Skeletal muscle tissue (tissue), 4 donors: ENCODE data around the gene IRGC. TPM values are rescaled to one million over a fixed set of nuclear protein-coding genes. Genes with fewer than 3 reads are reported as not detected.
"Not testable (repeated sequence)": the region's sequence is repeated elsewhere in the genome, so short reads cannot be mapped to it uniquely, and the experiment has no call there.

Experiments used
- H3K27ac ChIP-seq: one replicate; pipeline ENCODE4 v1.7.0; 2013; ENCODE audit warnings: mild to moderate bottlenecking, low read depth, low read length, inconsistent platforms
- H3K27me3 ChIP-seq, 3 donors: one replicate each; pipeline ENCODE4 v1.7.0; 2013; ENCODE audit warnings: low read length in 3 of 3; ENCODE audit not compliant: control insufficient read depth in 3 of 3, insufficient read depth in 3 of 3
- H3K36me3 ChIP-seq, 3 donors: one replicate each; pipeline ENCODE4 v1.7.0; 2013; ENCODE audit warnings: low read length in 3 of 3; ENCODE audit not compliant: control insufficient read depth in 3 of 3, insufficient read depth in 3 of 3
- H3K4me1 ChIP-seq, 3 donors: one replicate each; pipeline ENCODE4 v1.7.0; 2013; ENCODE audit warnings: low read length in 3 of 3, mild to moderate bottlenecking in 3 of 3; ENCODE audit not compliant: control insufficient read depth in 3 of 3, insufficient read depth in 3 of 3
- H3K4me3 ChIP-seq, 3 donors: one replicate each; pipeline ENCODE4 v1.7.0; 2013; ENCODE audit warnings: low read length in 3 of 3
- H3K9ac ChIP-seq, 3 donors: one replicate each; pipeline ENCODE4 v1.7.0; 2013; ENCODE audit warnings: low read length in 3 of 3, mild to moderate bottlenecking in 3 of 3, moderate library complexity in 2 of 3, low read depth in 1 of 3
- H3K9me3 ChIP-seq, 3 donors: one replicate each; pipeline ENCODE4 v1.7.0; 2013; ENCODE audit warnings: low read length in 3 of 3; ENCODE audit not compliant: control insufficient read depth in 3 of 3
- total RNA-seq: library from RNA; depleted of rRNA; stranded (reverse); fragments of >200 nt; gene quantifications from one replicate; pipeline ENCODE4 v1.2.3, GENCODE V29; 2014
- donor health status: Osteomylitis.

The IRGC gene
- total RNA-seq, 1 donor from 2014 or later = not detected

- no peaks in the 10 kb centered on the region for H3K9me3 ChIP-seq
- no peak overlapping the region for H3K27ac ChIP-seq
- H3K27me3 ChIP-seq = peaks cover 0 to 4% (median 0%) of the 10 kb centered on the region in 3 donors
- H3K4me3 ChIP-seq = no peak overlapping the region
- no peak overlapping the region for H3K9ac ChIP-seq
- H3K36me3 ChIP-seq = no peaks in the 10 kb centered on the region
- H3K4me1 ChIP-seq = no peaks in the 10 kb centered on the region
Measured at GRCh38 chr19:43675906-43676305, 40.0 kb upstream of the IRGC start.

DNA sequence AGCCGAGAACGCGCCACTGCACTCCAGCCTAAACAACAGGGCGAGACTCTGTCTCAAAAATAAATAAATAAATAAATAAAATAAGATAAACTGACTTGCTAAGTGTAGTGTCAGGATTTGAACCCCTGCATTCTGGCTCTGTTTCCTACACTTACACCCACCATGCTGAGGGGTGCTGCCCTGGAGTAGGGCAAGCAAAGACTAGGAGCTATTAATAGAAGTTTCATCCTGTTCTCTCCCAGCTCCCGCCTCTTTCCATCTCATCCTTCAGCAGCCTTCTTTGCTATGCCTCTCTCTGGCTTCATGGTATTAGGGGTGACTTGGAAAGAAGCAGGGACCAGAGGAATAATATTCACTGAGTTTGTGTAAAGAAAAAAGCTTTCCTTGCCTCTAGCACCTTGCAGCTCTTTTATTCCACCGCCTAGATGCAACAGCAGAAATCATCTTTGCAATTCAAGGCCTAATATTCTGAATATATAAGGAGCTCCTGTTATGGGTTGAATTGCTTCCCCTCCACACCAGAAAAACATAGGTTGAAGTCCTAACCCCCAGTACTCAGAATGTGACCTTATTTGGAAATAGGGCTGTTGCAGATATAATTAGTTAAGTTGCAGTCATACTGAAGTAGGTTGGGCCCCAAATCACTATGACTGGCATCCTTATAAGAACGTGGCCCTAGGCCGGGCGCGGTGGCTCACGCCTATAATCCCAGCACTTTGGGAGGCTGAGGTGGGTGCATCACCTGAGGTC, 37.2 kb upstream of the IRGC start:
- Histone ChIP-seq H3K9me3 (no peaks in the 10 kb centered on the region), H3K27me3 (peaks cover 0 to 4% (median 0%) of the 10 kb centered on the region in 3 donors), H3K9ac (no peak overlapping the region), H3K4me1 (no peaks in the 10 kb centered on the region), H3K27ac (no peak overlapping the region), H3K36me3 (no peaks in the 10 kb centered on the region), H3K4me3 (no peak overlapping the region)

DNA sequence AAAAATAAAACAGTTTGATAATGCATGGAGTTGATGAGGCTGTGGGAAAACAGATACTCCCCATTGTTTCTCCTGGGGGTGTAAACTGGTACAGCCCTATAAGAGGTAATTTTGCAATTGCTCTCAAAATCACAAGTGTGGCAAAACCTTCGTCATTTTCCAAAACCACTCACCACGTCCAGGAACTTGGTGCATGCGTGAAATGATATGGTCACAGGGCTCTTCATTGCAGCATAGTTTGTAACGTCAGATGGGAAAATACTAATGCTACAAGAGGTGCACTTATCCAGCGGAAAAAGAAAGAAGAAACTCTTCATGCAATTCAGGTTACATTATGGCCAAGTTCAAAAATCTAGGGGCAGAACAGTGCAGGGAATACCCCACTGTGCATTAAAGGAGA, 34.1 kb upstream of the IRGC start:
- H3K9me3 ChIP-seq = no peaks in the 10 kb centered on the region
- H3K27ac ChIP-seq = no peak overlapping the region
- no peaks in the 10 kb centered on the region for H3K4me1 ChIP-seq
- no peak overlapping the region for H3K9ac ChIP-seq
- no peak overlapping the region for H3K4me3 ChIP-seq
- H3K27me3 ChIP-seq = peaks cover 0 to 2% (median 0%) of the 10 kb centered on the region in 3 donors
- H3K36me3 ChIP-seq = no peaks in the 10 kb centered on the region

DNA sequence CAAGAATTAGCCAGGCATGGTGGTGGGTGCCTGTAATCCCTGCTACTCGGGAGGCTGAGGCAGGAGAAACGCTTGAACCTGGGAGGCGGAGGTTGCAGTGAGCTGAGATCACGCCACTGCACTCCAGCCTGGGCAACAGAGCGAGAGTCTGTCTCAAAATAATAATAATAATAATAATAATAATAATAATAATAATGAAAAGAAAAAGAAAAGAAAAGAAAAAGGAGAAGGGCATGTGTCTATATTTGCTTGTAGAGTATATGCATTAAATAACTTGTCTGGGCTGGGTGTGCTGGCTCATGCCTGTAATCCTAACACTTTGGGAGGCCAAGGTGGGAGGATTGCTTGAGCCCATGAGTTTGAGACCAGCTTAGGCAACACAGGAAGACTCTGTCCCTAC, 33.6 kb upstream of the IRGC start:
- H3K9me3 ChIP-seq, H3K36me3 ChIP-seq, H3K4me1 ChIP-seq, H3K27ac ChIP-seq, H3K9ac ChIP-seq, H3K27me3 ChIP-seq, H3K4me3 ChIP-seq: not testable (repeated sequence)

- Histone ChIP-seq H3K27me3 (peaks cover 0 to 3% (median 0%) of the 10 kb centered on the region in 3 donors), H3K27ac (no peak overlapping the region), H3K9ac (no peak overlapping the region), H3K36me3 (no peaks in the 10 kb centered on the region), H3K4me3 (no peak overlapping the region), H3K4me1 (no peaks in the 10 kb centered on the region), H3K9me3 (no peaks in the 10 kb centered on the region)
Measured at GRCh38 chr19:43682824-43683661, 32.8 kb upstream of the IRGC start.

- Histone ChIP-seq H3K27ac (no peak overlapping the region), H3K4me3 (no peak overlapping the region), H3K36me3 (no peaks in the 10 kb centered on the region), H3K9me3 (no peaks in the 10 kb centered on the region), H3K4me1 (no peaks in the 10 kb centered on the region), H3K9ac (no peak overlapping the region), H3K27me3 (peaks cover 0 to 3% (median 0%) of the 10 kb centered on the region in 3 donors)
Measured at GRCh38 chr19:43683905-43684304, 32.0 kb upstream of the IRGC start.

GRCh38 chr19:43684326-43684725, 31.6 kb upstream of the IRGC start:
- Histone ChIP-seq H3K4me1 (no peaks in the 10 kb centered on the region), H3K4me3 (no peak overlapping the region), H3K27ac (no peak overlapping the region), H3K27me3 (peaks cover 0 to 3% (median 0%) of the 10 kb centered on the region in 3 donors), H3K36me3 (no peaks in the 10 kb centered on the region), H3K9ac (no peak overlapping the region), H3K9me3 (no peaks in the 10 kb centered on the region)

GRCh38 chr19:43687660-43687997, 28.2 kb upstream of the IRGC start:
- no peaks in the 10 kb centered on the region for H3K36me3 ChIP-seq
- H3K9ac ChIP-seq = no peak overlapping the region
- H3K4me1 ChIP-seq = no peaks in the 10 kb centered on the region
- H3K27me3 ChIP-seq = peaks cover 0 to 3% (median 0%) of the 10 kb centered on the region in 3 donors
- H3K4me3 ChIP-seq = no peak overlapping the region
- no peak overlapping the region for H3K27ac ChIP-seq
- H3K9me3 ChIP-seq = peaks cover 3 to 17% (median 7%) of the 10 kb centered on the region in 3 donors

DNA sequence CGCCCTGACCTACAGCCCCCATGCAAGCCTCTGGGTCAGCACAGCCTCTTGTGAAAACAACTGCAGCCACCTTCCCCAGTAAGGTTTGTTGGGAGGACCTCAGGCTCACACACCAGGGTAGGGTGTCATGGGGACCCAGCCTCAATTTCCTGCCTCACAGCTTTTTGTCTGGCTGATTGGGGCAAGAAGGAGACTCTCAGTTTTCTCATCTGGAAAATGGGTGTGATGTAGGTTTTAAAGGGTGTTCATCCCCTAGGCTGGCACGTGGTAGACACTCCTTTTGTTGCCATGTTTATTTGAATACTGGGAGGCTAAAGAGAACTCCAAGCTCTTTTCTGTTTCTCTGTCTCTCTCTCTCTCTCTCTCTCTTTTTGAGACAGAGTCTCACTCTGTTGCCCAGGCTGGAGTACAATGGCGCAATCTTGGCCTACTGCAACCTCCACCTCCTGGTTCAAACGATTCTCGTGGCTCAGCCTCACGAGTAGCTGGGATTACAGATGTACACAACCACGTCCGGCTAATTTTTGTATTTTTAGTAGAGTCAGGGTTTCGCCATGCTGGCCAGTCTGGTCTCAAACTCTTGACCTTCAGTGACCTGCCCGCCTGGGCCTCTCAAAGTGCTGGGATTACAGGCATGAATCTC, 27.7 kb upstream of the IRGC start:
- no peaks in the 10 kb centered on the region for H3K36me3 ChIP-seq

GRCh38 chr19:43690444-43690843, 25.4 kb upstream of the IRGC start:
- peaks cover 7 to 20% (median 11%) of the 10 kb centered on the region in 3 donors for H3K9me3 ChIP-seq
- no peaks in the 10 kb centered on the region for H3K36me3 ChIP-seq
- H3K27me3 ChIP-seq = peaks cover 0 to 3% (median 0%) of the 10 kb centered on the region in 3 donors
- H3K27ac ChIP-seq = no peak overlapping the region
- no peaks in the 10 kb centered on the region for H3K4me1 ChIP-seq
- no peak overlapping the region for H3K4me3 ChIP-seq
- H3K9ac ChIP-seq = no peak overlapping the region

More for the DNA sequence above, 27.7 kb upstream of the IRGC start:
- Histone ChIP-seq H3K4me3 (no peak overlapping the region), H3K9me3 (peaks cover 3 to 17% (median 7%) of the 10 kb centered on the region in 3 donors), H3K27me3 (peaks cover 0 to 3% (median 0%) of the 10 kb centered on the region in 3 donors), H3K9ac (no peak overlapping the region), H3K4me1 (no peaks in the 10 kb centered on the region), H3K27ac (no peak overlapping the region)
